OCI-LY7 (cell line): ENCODE data around the gene IL1RAPL1. TPM values are rescaled to one million over a fixed set of nuclear protein-coding genes. Genes with fewer than 3 reads are reported as not detected.

Experiments
- BruUV-seq: library from RNA; stranded (reverse); fragments of 400-500 nt; replicated peaks from 2 replicates; lab custom pipeline; 2021; lab: Mats Ljungman, UMichigan
- CTCF ChIA-PET: fragments of 300-600 bp; sonication (Branson Sonifier 250); formaldehyde crosslinking; loops from one replicate; lab custom pipeline; 2022; ENCODE audit warnings: antibody characterized with exemption; ENCODE audit not compliant: unreplicated experiment; lab: Charles Lee
- POLR2A ChIA-PET: fragments of 300-600 bp; sonication (Branson Sonifier 250); formaldehyde crosslinking; loops from one replicate; lab custom pipeline; 2022; ENCODE audit warnings: antibody characterized with exemption; lab: Charles Lee
- DNase-seq: peaks from one replicate; pipeline ENCODE4 v3.0.0-alpha.2; 2015; ENCODE audit warnings: low spot score
- H2AFZ ChIP-seq: fragments of 200-600 bp; sonication (generic), shearing (Covaris generic); 2 replicates; pipeline ENCODE4 v1.6.1; 2014; ENCODE audit warnings: mild to moderate bottlenecking, antibody characterized with exemption, low read length, moderate library complexity
- H3K27ac ChIP-seq: fragments of 200-600 bp; sonication (generic); 2 replicates; pipeline ENCODE4 v1.5.1; 2014; ENCODE audit warnings: mixed run types, low read depth, mild to moderate bottlenecking, moderate library complexity, low read length, inconsistent platforms; ENCODE audit not compliant: poor library complexity, severe bottlenecking
- H3K36me3 ChIP-seq: fragments of 200-600 bp; sonication (generic); 2 replicates; pipeline ENCODE4 v1.6.1; 2014; ENCODE audit warnings: mild to moderate bottlenecking, antibody characterized with exemption, low read length, moderate library complexity, mixed read lengths; ENCODE audit not compliant: insufficient read depth
- H3K4me1 ChIP-seq: fragments of 200-600 bp; sonication (generic); 2 replicates; pipeline ENCODE4 v1.5.1; 2014; ENCODE audit warnings: mild to moderate bottlenecking, low read length; ENCODE audit not compliant: insufficient read depth, poor library complexity, severe bottlenecking
- H3K4me2 ChIP-seq: fragments of 200-600 bp; sonication (generic); 2 replicates; pipeline ENCODE4 v1.6.1; 2014; ENCODE audit warnings: mild to moderate bottlenecking, low read length
- H3K4me3 ChIP-seq: fragments of 200-600 bp; sonication (generic); 2 replicates; pipeline ENCODE4 v1.5.1; 2014; ENCODE audit warnings: mild to moderate bottlenecking, low read depth, low read length; ENCODE audit not compliant: poor library complexity, severe bottlenecking
- H3K79me2 ChIP-seq: fragments of 200-600 bp; sonication (generic); 2 replicates; pipeline ENCODE4 v1.6.1; 2016; ENCODE audit warnings: low read depth, mild to moderate bottlenecking, low read length, moderate library complexity, mixed read lengths; ENCODE audit not compliant: insufficient read depth
- H3K9me2 ChIP-seq: fragments of 200-600 bp; sonication (generic); 2 replicates; pipeline ENCODE4 v1.6.1; 2016; ENCODE audit warnings: mild to moderate bottlenecking, low read length, mixed read lengths; ENCODE audit not compliant: insufficient read depth
- H3K9me3 ChIP-seq: fragments of 200-600 bp; sonication (generic); 2 replicates; pipeline ENCODE4 v1.6.1; 2014; ENCODE audit warnings: mild to moderate bottlenecking, mixed run types, low read length, mixed read lengths
- H4K20me1 ChIP-seq: fragments of 200-600 bp; sonication (generic); 2 replicates; pipeline ENCODE4 v1.6.1; 2014; ENCODE audit warnings: mild to moderate bottlenecking, antibody characterized with exemption, low read length, moderate library complexity, mixed read lengths; ENCODE audit not compliant: insufficient read depth
- EZH2phosphoT487 ChIP-seq: fragments of 200-600 bp; sonication (generic); IDR thresholded peaks from 2 replicates; pipeline ENCODE4 v1.6.1; 2018; ENCODE audit warnings: low read depth, borderline replicate concordance, mild to moderate bottlenecking, mixed run types, antibody characterized with exemption, low read length, moderate library complexity, mixed read lengths
- intact Hi-C: fragments of 100-400 bp; cut with micrococcal nuclease; formaldehyde crosslinking; loops from one replicate; pipeline ENCODE4 v1.10.0; 2022; ENCODE audit not compliant: unreplicated experiment
- total RNA-seq, 2 experiments: library from RNA; depleted of rRNA in 1 of 2; stranded (reverse); fragments of >200 nt in 1 of 2; shearing (Covaris generic) in 1 of 2; gene quantifications; 2 replicates each; pipeline ENCODE4 v1.2.3, GENCODE V29; 2014 to 2022
- TF ChIP-seq, protein P1 (sequence below): fragments of 200-600 bp; sonication (generic); conservative IDR thresholded peaks from 2 replicates; pipeline ENCODE4 v1.5.1; 2014; ENCODE audit warnings: mild to moderate bottlenecking, antibody characterized with exemption, low read length, moderate library complexity, mixed read lengths

Gene IL1RAPL1
- total RNA-seq, 2 experiments from 2014 or later: not detected

DNA sequence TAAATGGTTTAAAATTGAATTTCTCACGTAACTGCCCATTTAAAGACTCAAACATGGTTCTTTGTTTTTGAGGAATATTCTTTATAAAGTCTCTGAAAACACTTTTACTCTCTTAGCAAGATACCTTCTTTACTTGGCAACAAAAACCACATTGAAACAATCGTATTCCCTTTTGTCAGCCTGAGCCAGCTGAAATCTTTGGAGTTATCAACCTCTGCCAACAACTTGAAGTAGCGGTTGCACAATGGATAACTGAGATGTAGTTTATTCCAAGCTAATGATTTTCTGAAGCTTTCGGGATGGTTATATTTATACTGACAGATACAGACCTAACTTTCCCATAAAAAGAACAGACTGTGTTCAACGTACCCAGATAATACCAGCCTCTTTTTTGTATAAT is 561.3 kb downstream of the IL1RAPL1 start:
- CTCF ChIA-PET: no interaction called here
- TF ChIP-seq EZH2phosphoT487: no peak
- TF ChIP-seq, protein P1, sequence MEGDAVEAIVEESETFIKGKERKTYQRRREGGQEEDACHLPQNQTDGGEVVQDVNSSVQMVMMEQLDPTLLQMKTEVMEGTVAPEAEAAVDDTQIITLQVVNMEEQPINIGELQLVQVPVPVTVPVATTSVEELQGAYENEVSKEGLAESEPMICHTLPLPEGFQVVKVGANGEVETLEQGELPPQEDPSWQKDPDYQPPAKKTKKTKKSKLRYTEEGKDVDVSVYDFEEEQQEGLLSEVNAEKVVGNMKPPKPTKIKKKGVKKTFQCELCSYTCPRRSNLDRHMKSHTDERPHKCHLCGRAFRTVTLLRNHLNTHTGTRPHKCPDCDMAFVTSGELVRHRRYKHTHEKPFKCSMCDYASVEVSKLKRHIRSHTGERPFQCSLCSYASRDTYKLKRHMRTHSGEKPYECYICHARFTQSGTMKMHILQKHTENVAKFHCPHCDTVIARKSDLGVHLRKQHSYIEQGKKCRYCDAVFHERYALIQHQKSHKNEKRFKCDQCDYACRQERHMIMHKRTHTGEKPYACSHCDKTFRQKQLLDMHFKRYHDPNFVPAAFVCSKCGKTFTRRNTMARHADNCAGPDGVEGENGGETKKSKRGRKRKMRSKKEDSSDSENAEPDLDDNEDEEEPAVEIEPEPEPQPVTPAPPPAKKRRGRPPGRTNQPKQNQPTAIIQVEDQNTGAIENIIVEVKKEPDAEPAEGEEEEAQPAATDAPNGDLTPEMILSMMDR: no peak
- Histone ChIP-seq H3K4me2 (no peak overlapping the region), H4K20me1 (no peaks in the 10 kb centered on the region), H3K4me1 (no peaks in the 10 kb centered on the region), H3K4me3 (no peak overlapping the region), H3K79me2 (no peaks in the 10 kb centered on the region), H3K36me3 (no peaks in the 10 kb centered on the region), H3K27ac (no peak overlapping the region), H2AFZ (no peak overlapping the region), H3K9me2 (no peaks in the 10 kb centered on the region), H3K9me3 (no peaks in the 10 kb centered on the region)
- POLR2A ChIA-PET: no interaction called here
- BruUV-seq: no TSS peak
- intact Hi-C loops: no loop called here
- DNase-seq: no peak

GRCh38 chrX:29155286-29155685 is 568.0 kb downstream of the IL1RAPL1 start:
- intact Hi-C loops: no loop called here

DNA sequence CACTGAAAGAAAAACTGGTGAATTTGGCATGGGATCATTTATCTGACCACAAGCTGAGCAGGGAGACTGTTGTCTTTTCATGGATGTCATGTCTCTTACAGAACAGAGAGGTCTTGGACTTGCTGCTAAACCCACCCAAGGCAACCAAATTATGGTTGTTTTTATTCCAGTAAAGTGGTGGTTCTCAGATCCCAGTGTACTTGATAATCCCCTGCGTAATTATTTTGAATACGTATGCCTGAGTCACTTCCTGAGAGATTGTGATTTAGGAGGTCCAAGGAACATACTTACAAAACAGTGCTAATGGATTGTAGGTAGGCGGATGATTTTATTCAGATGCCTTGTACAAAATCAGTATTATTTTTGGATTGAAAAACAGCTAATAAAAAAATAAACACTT is 585.6 kb downstream of the IL1RAPL1 start:
- CTCF ChIA-PET: no interaction called here
- Histone ChIP-seq H3K9me3 (no peaks in the 10 kb centered on the region), H3K36me3 (no peaks in the 10 kb centered on the region), H3K4me1 (no peaks in the 10 kb centered on the region), H3K4me2 (no peak overlapping the region), H4K20me1 (no peaks in the 10 kb centered on the region), H3K79me2 (no peaks in the 10 kb centered on the region), H3K27ac (no peak overlapping the region), H2AFZ (no peak overlapping the region), H3K9me2 (no peaks in the 10 kb centered on the region), H3K4me3 (no peak overlapping the region)
- no peak for TF ChIP-seq EZH2phosphoT487
- intact Hi-C loops: no loop called here
- POLR2A ChIA-PET: no interaction called here
- BruUV-seq: no TSS peak
- no peak for DNase-seq

More at GRCh38 chrX:29155286-29155685, 568.0 kb downstream of the IL1RAPL1 start:
- Histone ChIP-seq H3K4me3 (no peak overlapping the region), H3K79me2 (no peaks in the 10 kb centered on the region), H3K36me3 (no peaks in the 10 kb centered on the region), H2AFZ (no peak overlapping the region), H3K9me3 (no peaks in the 10 kb centered on the region), H3K9me2 (no peaks in the 10 kb centered on the region), H3K4me1 (no peaks in the 10 kb centered on the region), H3K27ac (no peak overlapping the region), H3K4me2 (no peak overlapping the region), H4K20me1 (no peaks in the 10 kb centered on the region)
- no peak for DNase-seq
- ChIA-PET CTCF (no interaction called here), POLR2A (no interaction called here)
- BruUV-seq: no TSS peak
- TF ChIP-seq, protein P1: no peak
- no peak for TF ChIP-seq EZH2phosphoT487
